GM19467 (cell line): ENCODE results near the gene DNAH8.

ENCODE experiments used
- ATAC-seq: cut with Tn5 transposase; IDR thresholded peaks from one replicate; pipeline ENCODE4 v1.9.1; 2021; ENCODE audit warnings: mild to moderate bottlenecking, moderate library complexity; ENCODE audit not compliant: unreplicated experiment

DNAH8 gene

DNA sequence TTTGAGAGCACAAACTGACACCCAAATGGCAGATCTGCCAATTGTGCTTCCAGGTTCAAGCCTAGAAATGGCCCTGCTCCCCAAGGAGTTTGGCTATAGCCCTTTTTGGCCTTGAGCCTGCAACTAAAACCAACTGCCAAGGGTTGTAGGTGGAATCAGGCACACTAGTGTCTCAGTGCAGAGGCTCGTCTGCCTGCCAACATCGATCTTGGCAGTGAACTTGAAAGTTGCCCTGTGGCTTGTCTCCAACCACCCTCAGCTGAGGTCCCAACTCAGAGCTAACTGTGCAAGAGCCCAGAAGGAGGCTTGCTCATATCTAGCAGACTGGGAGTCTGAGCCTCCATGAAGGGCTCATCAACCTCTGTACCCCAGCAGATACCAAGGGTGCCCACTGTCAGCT, 240.8 kb downstream of the DNAH8 start:
- ATAC-seq, result no peak

DNA sequence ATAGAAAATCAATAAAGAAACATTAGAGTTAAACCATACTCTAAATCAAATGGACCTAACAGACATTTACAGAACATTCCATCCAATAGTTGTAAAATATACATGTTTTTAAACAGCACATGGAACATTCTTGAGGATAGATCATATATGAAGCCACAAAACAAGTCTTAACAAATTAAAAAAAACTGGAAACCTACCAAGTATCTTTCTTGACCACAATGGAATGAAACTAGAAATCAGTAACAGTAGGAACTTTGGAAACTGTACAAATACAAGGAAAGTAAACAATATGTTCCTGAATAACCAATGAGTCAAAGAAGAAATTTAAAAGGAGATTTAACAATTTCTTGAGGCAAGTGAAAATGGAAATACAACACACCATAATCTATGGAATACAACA, 242.3 kb downstream of the DNAH8 start:
- no peak for ATAC-seq

DNA sequence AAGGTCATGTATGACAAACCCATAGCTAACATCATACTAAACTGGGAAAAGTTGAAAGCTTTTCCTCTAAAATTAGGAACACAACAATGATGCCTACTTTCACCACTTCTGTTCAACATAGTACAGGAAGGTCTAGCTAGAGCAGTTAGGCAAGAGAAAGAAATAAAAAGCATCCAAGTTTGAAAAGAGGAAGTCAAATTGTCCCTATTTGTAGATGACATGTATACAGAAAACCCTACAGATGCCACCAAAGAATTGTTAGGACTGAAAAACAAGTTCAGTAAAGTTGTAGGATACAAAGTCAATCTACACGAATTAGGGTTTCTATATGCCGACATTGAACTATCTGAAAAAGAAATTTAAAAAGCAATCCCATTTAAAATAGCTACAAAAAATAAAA, 244.0 kb downstream of the DNAH8 start:
- ATAC-seq, result no peak

DNA sequence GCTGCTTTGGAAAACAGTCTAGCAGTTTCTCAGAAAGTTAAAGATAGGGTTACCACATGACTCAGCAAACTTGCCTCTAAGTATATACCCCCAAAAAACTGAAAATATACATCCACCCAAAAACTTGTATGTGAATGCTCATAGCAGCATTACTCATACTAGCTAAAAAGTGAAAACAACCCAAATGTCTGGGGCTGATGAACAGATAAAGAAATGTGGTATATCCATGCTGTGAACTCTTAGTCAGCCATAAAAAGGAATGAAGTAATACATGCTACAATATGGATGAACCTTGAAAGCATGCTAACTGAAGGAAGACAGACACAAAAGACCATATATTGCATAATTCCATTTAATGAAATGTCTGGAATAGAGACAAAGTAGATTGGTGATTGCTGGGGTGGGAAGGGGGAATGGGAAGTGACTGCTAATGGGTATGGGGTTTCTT, 253.6 kb downstream of the DNAH8 start:
- ATAC-seq, result no peak

DNA sequence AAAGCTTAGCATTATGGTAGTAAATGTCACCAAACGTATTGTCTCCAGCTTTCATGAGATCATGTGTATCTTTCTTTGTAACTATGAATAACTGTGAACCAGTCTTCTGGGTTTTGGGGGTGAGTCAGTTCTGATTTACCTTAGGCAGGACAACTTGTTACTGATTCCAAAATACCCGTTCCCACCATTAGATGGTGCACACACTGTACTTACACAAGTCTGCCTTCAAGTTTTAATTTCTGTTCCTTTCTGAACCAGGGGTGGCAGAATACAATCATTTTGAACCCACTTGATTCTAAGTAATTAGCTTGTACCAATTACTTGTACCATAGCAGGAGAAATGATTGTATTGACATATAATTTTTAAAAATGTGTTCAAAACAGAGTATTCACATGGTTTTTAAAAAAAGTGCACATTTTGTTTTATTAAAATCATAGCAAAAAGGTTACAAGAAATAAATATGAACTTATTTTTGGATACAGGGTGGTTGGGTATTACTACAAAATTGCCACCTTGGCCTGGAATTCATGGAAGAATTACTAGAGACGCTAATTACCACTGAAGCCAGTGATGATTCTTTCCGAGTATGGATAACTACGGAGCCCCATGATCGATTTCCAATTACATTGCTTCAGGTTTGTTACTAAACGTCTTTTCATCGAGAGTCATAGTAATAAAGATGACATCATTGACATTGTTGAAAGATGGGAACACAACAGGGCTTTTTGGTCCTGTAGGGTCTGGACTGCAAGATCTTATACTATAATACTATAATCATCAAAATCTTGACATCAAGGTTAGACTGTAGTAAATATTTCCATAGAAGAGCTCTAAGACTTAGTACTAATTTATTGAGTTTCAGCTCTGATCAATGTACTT, 258.3 kb downstream of the DNAH8 start:
- no peak for ATAC-seq

DNA sequence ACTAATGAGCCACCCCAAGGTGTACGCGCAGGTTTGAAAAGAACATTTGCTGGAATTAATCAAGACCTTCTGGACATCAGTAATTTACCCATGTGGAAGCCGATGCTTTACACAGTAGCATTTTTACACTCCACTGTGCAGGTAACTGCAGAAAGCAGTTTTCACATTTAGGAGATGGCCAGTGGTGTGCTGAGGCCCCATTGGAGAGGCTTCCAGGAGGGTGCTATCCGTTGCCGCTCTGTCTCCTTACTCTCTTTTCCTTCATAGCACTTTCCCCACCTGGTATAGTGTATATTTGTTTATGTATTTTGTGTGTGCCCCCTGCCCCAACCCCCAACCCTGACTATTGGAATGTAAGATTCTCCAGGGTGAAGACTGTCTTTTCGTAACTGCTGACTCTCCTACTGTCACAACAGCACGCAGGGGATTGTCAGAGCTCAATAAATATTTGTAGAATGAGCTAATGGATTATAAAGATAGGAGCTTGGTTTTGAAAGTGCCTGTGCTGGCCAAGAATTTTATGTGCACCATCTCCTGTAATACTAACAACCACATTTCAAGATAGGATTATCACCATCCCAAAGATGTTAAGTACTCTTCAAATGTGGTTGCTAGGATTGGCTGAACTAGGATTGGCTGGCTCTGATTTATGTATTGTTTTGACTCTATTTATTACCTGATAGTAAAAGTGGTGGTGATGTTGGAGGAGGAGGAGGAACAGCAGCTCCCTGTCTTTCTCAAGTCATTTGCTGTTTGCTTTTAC, 259.5 kb downstream of the DNAH8 start:
- no peak for ATAC-seq

DNA sequence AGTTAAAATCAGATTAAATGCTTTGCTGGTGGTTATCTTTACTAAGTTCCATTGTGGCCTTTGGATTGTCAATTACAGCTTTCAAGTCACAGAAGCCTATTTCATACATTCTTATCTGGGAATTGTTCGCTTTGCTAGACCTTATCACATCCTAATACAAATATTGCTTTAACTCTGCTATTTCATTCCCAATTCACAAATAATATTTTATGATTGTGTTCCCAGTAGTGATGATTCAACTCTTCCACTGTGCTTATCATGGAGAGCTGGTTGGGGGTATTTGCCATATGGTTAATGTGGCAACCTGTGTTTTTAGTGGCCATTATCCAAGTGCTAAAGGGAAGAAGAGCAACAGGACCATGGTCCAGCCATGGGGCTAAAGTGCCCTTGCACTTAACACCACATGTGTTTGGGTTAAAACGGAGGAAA, 260.5 kb downstream of the DNAH8 start:
- no peak for ATAC-seq

DNA sequence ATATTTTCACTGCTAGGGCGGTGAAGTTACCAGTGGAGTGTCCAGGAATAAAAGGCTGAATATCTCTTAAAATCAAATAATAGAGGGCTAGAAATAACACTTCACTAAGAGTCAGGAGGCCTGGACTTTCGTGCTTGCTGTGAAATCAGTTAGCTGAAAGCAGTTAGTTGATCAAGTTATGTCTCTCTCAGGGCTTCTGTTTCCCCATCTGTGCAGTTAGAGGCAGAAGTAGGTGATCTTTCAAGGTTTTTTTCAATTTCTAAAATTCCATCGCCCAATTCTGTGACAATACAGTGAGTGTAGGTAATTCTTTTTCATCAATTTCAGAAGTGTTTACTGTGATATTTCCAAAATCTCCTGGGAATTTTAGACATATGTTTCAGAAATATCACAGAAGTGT, 260.9 kb downstream of the DNAH8 start:
- ATAC-seq, result no peak

DNA sequence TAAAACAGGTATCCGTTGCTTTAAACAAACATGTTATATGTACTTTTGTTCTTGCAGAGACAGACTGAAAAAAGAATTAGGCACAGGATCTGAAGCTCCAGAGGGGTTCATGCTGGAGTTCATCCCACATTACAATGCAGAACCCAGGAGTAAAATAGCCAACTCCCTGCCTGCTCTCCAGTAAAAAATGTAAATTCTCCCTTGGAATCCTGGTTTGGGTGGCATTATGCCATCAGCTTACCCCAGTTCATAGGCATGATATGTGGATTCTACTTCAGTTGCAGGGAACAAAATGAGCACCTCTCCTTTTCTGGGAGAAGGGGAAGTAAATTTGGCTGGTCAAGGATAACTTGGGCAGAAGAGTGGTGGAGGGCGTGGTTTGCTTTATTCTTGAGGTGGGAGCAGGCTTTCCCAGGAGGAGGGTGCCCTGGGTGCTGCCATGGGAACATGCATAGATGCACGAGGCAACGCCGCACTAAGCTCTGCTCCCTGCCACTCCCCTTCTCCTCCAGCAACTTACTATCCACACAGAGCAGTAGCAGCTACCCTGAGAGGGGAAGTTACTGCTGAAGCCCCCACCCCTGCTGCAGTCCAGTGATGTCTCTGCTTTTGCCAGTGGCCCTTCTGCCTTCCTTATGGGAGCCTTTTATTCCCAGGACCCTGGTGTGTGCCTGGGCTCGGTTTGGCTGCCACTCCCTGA, 261.8 kb downstream of the DNAH8 start:
- ATAC-seq, result no peak

DNA sequence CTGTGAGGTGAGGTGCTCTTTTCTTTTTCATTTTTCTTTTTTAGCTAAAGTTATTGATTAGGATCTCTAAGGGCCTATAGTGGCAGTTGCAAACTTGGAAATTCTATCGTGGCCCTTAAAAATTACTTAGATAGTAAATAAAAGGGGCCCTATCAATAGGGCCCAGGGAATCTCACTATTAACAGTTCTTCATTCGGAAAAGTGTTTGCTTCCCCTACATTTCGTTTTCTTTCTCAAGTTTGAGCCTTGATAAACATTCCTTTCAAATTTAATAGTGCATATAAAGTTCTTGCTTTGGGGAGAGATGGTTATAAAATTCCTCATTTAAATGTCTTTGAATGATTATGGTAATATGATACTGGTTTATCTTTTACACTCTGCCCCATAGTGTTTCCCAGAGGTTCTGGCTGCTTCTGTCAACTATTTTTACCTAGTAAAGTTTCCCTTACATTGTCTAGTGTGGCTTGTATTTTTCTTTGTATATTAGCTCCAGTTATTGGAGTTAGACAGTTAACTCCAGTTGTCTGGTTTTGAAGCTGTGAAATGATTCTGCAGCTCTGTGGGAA, 263.1 kb downstream of the DNAH8 start:
- ATAC-seq, result no peak

DNA sequence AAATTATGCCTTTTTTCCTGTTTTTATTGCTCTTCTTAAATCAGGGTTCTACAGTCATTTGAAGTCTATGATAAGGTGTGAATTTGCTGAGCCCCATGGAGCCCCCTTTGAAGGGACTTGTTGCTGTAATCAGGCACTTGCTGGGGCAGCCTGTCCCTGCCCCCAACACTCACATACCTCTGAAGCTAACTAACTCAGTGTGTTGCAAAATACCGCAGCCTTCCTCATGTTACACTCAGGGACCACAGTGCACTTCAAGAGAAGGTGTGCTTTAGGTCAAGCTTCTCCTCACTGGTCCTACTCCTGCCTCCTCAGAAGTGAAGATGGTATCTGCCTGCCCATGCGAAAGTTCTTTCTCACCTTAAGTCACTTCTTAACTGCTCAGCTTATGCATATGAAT, 267.4 kb downstream of the DNAH8 start:
- no peak for ATAC-seq

DNA sequence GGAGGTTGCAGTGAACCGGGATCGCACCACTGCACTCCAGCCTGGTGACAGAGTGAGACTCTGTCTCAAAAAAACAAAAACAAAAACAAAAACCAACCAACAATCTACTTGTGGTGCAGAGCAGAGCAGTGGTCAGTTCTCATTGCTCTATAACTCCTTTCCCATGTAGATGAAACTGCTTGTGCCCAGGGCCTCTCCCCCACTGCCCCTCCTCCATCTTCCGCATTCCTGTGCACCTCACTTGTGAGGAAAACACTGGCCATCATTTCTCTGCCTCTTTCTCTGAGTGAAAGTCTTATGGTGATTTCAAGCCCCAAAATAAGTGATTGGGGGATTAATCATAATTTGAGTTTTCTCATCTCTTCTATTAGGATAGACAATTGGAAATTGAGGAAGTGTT, 269.6 kb downstream of the DNAH8 start:
- no peak for ATAC-seq

DNA sequence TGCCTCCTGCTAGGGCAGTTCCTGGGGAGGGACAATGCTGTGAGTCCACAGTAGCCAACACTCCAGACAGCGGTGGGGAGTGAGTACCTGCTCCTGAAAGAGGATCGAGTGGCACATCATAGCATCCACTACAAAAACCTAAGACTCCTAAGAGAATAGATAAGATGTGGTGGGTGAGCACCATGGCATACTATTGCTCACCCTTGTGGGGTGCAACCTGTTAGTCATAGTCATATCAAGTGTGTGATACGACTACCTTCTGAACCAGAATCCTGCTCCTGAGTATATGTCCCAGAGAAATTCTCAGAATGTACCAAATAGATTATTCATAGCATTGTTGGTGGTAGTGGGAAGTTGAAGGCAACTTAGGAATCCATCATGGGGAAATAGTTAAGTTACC, 270.7 kb downstream of the DNAH8 start:
- no peak for ATAC-seq

DNA sequence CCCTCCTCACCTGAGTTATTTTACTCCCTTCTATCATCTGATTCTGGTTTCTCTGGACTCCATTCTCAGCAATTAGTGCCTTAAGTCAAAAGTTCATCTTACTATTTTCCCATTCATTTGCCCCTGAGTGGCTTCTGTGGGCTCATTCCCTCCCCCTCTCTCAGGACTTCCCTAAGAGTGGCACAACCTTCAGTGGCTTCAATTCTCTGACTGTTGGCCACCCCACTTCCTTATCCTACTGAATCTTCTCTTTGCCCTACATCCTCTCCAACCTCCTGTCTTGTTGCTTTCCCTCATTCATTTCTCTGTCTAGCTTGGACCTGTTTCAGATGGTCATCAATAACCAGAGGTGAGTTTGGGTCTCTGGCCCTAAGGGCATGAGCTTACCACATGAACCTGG, 272.4 kb downstream of the DNAH8 start:
- ATAC-seq, result no peak

DNA sequence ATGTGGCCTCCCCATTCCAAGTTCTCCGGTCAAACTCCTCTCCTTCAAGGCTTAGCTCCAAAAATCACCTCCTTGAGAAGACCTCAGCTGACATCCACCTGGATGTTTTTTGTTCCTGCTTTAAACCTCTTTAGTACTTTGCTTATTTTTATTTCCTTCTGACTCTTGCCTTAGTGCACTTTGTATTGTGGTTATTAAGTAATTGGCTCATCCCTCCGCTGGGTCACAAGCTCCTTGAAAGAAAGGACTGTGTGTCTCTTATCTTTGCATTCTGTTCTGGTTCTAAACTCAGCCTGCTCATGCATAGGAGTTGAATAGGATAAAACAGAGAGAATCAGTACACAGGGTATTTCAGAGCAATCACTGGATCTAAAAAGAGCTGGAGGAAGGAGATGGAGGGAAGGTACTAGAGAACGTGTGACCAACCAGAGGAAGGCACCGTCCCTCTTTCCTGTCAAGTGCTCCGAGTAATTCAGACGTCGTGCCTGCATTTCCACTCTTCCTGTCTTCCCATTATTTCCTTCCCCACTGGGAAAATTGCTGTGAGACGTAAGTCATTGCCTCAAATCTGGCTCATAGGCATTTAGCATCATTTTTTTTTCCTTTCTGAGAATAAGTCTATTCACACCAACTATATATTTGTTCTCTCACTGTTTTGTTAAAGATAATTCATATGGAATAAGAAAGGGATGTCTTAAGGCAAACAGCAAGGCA, 273.8 kb downstream of the DNAH8 start:
- no peak for ATAC-seq

DNA sequence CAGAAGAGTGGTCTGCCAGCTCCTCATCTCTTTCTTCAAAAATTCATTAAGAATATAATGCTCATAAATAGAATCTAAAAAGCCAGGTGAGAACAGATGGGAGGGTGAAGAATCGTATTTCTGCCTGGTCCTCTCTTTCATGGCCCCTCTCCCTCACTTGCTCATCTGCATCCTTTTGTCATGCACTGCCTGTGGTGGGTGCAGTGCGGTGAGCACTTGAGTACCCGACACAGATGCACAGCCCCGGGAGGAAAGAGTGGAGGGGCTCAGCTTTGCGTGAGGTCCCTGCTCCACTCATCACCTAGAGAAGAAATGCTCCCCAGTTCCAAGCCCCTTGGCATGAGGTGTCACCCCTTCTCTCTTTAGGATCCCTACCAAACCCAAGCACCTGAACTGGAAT, 275.4 kb downstream of the DNAH8 start:
- no peak for ATAC-seq

DNA sequence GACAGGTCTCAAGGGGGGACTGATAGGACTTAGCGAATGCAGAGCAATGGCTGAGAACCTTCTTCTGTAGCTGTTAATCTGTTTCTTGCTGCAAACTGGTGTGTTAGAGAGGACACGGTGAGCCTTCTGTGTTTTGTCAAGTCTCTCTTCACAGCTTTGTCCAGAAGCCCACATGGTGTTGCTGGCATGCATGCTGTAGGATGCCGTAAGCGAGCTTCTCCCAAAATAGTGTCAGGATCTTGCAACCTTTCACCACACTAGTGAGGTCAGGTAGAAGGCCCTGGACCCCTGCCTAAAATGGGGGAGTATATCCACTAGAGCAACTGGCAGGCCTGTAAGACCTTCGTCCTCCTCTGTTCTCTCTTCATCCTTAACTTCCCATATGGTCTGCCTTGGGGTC, 281.6 kb downstream of the DNAH8 start:
- no peak for ATAC-seq

DNA sequence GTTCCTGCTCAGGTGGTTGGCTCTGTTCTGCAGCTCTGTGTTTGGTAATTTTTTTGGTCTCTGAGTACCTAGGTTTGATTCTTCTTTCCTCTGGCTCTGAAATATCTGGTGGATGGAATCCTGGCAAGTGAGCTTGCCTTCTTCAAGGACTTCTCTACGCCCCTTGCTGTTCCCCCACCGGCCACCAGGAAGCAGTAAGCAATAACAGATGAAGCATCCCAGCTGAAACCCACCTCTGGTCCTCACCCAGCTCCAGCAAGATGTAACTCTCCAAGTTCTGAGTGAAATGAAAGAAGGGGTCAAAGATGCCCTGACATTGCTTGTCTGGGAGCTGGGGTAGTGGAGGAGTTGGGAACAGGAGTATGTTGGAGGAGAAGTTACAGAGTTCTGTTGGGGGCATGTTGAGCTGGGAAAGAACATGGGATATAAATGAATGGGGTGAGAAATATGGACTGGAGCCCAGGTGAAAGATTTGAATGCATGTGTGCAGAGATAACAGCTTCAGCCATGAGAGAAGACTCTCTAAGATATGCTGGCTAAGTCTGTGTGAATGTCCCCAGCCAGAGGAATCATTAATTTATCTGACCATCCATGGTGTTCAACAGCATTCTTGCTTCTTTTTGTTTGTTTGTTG, 282.1 kb downstream of the DNAH8 start:
- no peak for ATAC-seq

DNA sequence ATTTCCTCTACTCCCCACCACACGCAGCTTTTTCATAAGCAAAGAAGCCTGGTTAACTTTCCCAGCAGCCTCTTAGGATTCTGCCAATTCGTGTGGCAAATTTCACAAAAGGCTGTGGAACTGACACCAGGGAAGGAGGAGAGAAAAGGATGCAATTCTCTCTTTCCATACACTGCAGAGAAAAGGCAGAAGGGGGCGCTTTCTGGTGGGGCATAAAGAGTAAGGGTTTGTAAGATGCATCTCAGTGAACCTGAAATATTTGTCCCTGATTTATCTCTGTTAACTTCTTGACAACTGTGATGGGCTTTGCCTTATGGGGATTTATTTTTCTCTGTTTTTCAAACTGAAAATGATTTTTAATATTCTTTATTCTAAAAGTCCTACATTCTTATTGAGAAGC, 288.0 kb downstream of the DNAH8 start:
- no peak for ATAC-seq

DNA sequence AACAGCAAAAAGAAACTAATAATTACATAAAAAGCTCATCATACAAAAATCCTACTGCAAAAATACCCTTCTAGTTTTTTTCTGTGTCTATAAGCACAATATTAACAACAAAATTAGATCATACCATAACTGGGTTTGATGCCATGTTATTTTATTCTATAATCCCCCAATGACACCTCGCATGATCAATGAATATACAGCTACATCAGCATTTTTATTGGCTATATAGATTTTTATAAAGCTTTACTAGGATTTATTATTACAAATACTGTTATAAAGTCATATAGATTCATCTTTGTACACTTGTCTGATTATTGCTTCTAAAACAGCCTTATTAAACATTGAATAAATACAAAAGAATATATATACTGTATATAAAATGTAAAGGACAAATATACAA, 288.4 kb downstream of the DNAH8 start:
- no peak for ATAC-seq
